Cardiac fibroblast (primary cell): ENCODE data around the gene RBBP4.
A peak's percentile ranks its signal among the peaks of the same experiment; 100 is the strongest.
"Not testable (repeated sequence)": the region's sequence is repeated elsewhere in the genome, so short reads cannot be mapped to it uniquely, and the experiment has no call there.

Experiments used
- DNase-seq, 2 donors: peaks; one replicate each; pipeline versions ENCODE4 v3.0.0 to v3.0.0-alpha.2; 2010; ENCODE audit warnings: low read depth in 2 of 2
- H3K4me3 ChIP-seq, 2 donors: replicated peaks in 1 of 2; 1 replicate in 1 of 2; 2 replicates in 1 of 2; pipeline ENCODE4 v1.5.1; 2011; ENCODE audit warnings: low read depth in 2 of 2, low read length in 2 of 2, mild to moderate bottlenecking in 2 of 2, moderate library complexity in 1 of 2
- TF ChIP-seq, protein P1 (sequence below): IDR thresholded peaks from one replicate; pipeline ENCODE4 v1.5.1; 2011; ENCODE audit warnings: low read depth, mild to moderate bottlenecking, low read length, inconsistent platforms

Gene RBBP4

DNA sequence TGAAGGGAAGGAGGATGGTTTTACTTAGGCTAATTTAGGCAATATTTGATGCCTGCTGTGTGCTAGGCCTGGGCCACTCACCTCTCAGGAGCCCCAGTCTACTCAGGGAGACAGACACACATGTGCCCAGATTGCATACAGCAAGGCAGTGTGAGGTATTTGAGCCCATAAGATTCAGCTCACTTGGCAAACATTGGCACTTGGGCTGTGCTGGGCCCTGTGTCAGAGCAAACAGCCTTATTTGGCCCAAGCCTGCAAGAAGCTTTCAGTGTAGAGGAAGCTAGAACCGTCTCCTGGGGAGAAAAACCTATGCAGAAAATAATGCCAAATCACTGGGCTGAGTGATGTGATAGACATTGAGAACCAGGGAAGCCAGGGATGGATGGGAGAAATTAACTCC, 55.5 kb downstream of the RBBP4 start:
- no peak overlapping the region for H3K4me3 ChIP-seq
- DNase-seq = peak in 1 of 2 donors; percentile 37
- TF ChIP-seq, protein P1, sequence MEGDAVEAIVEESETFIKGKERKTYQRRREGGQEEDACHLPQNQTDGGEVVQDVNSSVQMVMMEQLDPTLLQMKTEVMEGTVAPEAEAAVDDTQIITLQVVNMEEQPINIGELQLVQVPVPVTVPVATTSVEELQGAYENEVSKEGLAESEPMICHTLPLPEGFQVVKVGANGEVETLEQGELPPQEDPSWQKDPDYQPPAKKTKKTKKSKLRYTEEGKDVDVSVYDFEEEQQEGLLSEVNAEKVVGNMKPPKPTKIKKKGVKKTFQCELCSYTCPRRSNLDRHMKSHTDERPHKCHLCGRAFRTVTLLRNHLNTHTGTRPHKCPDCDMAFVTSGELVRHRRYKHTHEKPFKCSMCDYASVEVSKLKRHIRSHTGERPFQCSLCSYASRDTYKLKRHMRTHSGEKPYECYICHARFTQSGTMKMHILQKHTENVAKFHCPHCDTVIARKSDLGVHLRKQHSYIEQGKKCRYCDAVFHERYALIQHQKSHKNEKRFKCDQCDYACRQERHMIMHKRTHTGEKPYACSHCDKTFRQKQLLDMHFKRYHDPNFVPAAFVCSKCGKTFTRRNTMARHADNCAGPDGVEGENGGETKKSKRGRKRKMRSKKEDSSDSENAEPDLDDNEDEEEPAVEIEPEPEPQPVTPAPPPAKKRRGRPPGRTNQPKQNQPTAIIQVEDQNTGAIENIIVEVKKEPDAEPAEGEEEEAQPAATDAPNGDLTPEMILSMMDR = no peak

DNA sequence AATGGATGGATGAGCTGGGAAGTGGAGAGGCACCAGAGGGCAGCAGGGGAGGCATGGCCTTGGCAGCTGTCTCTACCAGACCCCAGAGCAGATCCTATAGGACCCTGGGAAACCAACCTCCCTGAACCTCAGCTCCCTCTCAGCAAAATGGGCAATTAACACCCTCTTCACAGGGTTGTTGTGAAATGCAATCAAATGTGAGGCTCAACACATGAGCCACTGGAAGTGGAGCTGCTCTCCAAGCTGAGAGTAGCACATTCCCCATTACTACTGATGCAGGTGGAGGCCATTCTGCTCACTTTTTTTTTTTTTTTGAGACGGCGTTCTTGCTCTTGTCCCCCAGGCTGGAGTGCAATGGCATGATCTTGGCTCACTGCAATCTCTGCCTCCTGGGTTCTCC, 58.1 kb downstream of the RBBP4 start:
- no peak for DNase-seq
- TF ChIP-seq, protein P1 = no peak
- H3K4me3 ChIP-seq = no peak overlapping the region

DNA sequence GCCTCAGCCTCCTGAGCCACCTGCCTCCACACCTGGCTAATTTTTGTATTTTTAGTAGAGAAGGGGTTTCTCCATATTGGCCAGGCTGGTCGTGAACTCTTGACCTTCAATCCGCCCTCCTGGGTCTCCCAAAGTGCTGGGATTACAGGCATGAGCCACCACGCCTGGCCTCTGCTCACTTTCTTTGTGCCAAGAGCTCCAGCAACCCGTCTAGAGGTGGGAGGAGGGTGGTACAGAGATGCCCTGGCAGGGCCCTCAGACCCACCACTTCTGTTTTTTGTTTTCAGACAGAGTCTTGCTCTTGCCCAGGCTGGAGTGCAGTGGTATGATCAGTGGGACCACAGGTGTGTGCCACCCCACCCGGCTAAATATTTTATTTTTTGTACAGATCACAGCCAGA, 58.5 kb downstream of the RBBP4 start:
- no peak for DNase-seq
- TF ChIP-seq, protein P1 = no peak
- no peak overlapping the region for H3K4me3 ChIP-seq

DNA sequence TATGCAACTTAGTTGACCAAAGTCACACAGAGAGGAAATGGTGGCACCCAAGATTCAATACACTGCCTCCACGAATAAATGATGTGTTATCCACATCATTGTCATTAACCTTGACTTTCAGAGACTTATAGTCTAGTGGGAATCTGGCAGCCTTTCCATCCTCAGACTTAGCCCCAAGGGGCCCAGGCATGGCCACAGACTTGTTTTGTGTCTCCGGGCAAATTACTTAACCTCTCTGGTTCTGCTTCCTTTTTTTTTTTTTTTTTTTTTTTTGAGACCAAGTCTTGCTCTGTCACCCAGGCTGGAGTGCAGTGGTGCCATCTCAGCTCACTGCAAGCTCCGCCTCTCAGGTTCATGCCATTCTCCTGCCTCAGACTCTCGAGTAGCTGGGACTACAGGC, 60.2 kb downstream of the RBBP4 start:
- not testable (repeated sequence) for DNase-seq

DNA sequence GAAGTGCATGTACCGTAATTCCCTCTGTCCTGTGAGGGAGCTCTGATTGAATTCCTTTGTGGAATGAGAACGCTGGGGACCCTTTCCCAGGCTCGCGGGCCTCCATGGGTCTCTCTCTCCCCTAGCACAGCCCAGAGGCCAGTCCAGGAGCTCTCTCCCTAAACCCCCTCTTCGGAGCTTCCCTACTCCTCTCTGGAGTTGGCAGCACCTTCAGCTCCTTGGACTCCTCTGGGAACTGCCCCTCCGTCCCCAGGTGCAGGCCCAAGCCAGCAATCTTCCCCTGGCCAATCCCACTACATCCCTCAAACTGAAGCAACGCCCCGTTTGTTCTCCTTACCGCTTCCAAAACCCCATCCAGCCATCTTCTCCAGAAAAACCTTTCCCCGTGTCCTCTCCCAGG, 62.1 kb downstream of the RBBP4 start:
- DNase-seq = no peak
- no peak overlapping the region for H3K4me3 ChIP-seq
- TF ChIP-seq, protein P1 = no peak

More for the DNA sequence above, 60.2 kb downstream of the RBBP4 start:
- H3K4me3 ChIP-seq = not testable (repeated sequence)

DNA sequence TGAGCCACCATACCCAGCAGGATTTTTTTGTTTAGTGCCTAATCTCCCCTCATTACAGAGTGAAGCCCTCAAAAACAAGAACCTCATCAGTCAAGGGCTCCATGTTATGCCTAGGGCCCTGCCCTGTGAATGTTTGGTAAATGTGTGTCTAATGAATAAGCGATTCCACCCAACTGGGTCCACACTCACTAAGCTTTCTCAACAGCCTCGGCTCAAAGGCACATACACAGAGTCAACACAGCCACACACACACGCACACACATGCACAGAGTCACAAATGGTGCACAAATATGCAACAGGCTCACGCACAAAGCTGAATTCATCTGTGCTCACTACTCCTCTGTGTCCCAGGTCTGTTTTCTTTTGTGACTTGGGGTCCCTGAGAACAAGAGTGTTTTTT, 63.3 kb downstream of the RBBP4 start:
- H3K4me3 ChIP-seq = no peak overlapping the region
- TF ChIP-seq, protein P1 = no peak
- DNase-seq = no peak

DNA sequence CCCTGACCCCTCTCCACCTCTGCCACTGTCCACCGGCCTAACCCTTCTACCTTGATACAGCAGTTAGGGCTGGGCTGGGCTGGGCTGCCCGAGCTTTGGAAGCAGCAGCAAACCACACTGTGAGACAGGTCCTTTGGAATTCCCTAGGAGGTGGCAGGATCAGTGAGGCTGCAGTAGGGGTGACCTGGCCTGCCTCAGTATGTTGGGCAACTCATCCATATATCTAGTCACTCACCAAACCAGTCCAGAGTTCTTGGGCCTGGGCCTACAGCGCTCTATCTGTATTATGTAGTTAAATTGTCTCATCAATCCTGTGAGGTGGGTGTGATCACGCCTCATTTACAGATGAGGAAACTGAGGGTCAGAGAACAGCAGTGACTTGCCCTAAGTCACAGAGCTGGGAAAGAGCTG, 64.9 kb downstream of the RBBP4 start:
- DNase-seq = no peak
- TF ChIP-seq, protein P1 = no peak
- no peak overlapping the region for H3K4me3 ChIP-seq
